Endothelial cell (in vitro differentiated cells): ENCODE data around the gene SLC1A5. TPM values are rescaled to one million over a fixed set of nuclear protein-coding genes. Genes with fewer than 3 reads are reported as not detected.

Experiments used
- DNase-seq: peaks from one replicate; pipeline ENCODE4 v3.0.0; 2021; ENCODE audit warnings: low spot score
- H3K27ac Mint-ChIP-seq: one replicate; pipeline ENCODE4 v1.8.0; 2021; ENCODE audit warnings: mixed read lengths, inconsistent platforms; ENCODE audit not compliant: unreplicated experiment
- H3K27me3 Mint-ChIP-seq: one replicate; pipeline ENCODE4 v1.8.0; 2021; ENCODE audit warnings: mild to moderate bottlenecking, moderate library complexity, mixed read lengths, inconsistent platforms; ENCODE audit not compliant: unreplicated experiment
- H3K36me3 Mint-ChIP-seq: one replicate; pipeline ENCODE4 v1.8.0; 2021; ENCODE audit warnings: mild to moderate bottlenecking, low read depth, mixed read lengths, inconsistent platforms; ENCODE audit not compliant: unreplicated experiment
- H3K4me1 Mint-ChIP-seq: one replicate; pipeline ENCODE4 v1.8.0; 2021; ENCODE audit warnings: mild to moderate bottlenecking, mixed read lengths, inconsistent platforms; ENCODE audit not compliant: unreplicated experiment
- H3K4me3 Mint-ChIP-seq: one replicate; pipeline ENCODE4 v1.8.0; 2021; ENCODE audit warnings: mild to moderate bottlenecking, mixed read lengths, inconsistent platforms; ENCODE audit not compliant: unreplicated experiment
- H3K9me3 Mint-ChIP-seq: one replicate; pipeline ENCODE4 v1.8.0; 2021; ENCODE audit warnings: mixed read lengths, inconsistent platforms; ENCODE audit not compliant: unreplicated experiment
- long read RNA-seq: library from polyadenylated mRNA; unstranded; transcript quantifications from one replicate; pipeline ENCODE4 v2.0.0, GENCODE V29; 2020; ENCODE audit not compliant: unreplicated experiment
- total RNA-seq: library from RNA; stranded (reverse); fragmentation: NEBNext Ultra II Directional; extraction: Animal tissue kit (Norgen Biotek cat#: 25700); gene quantifications from one replicate; pipeline ENCODE4 v1.2.1, GENCODE V29; 2021; ENCODE audit not compliant: unreplicated experiment
- TF ChIP-seq, protein P1 (sequence below): fragments of 200-600 bp; sonication (generic); IDR thresholded peaks from one replicate; pipeline ENCODE4 v1.5.0; 2021; ENCODE audit warnings: antibody characterized with exemption; ENCODE audit not compliant: unreplicated experiment

SLC1A5 gene
- total RNA-seq = 62.6 TPM
- long read RNA-seq, transcript SLC1A5-203 (8 exons, 2,882 nt) = major isoform, 21 of 33 reads
- long read RNA-seq, transcript SLC1A5-201 (8 exons, 1,750 nt) = minor isoform, 8 of 33 reads
- long read RNA-seq, partial matches to known transcripts = 2 of 33 reads
- long read RNA-seq, other reads (novel, unspliced or antisense) = 2 of 33 reads

- Mint-ChIP-seq H3K27ac (no peak within 1 kb of the TSS), H3K27me3 (peaks cover 13% of the 10 kb centered on the region), H3K4me3 (peak within 1 kb of the TSS; percentile 94), H3K9me3 (no peaks in the 10 kb centered on the region), H3K4me1 (peaks cover 25% of the 10 kb centered on the region), H3K36me3 (peaks cover 4% of the 10 kb centered on the region)
- peak; percentile 92 for DNase-seq
- TF ChIP-seq, protein P1, sequence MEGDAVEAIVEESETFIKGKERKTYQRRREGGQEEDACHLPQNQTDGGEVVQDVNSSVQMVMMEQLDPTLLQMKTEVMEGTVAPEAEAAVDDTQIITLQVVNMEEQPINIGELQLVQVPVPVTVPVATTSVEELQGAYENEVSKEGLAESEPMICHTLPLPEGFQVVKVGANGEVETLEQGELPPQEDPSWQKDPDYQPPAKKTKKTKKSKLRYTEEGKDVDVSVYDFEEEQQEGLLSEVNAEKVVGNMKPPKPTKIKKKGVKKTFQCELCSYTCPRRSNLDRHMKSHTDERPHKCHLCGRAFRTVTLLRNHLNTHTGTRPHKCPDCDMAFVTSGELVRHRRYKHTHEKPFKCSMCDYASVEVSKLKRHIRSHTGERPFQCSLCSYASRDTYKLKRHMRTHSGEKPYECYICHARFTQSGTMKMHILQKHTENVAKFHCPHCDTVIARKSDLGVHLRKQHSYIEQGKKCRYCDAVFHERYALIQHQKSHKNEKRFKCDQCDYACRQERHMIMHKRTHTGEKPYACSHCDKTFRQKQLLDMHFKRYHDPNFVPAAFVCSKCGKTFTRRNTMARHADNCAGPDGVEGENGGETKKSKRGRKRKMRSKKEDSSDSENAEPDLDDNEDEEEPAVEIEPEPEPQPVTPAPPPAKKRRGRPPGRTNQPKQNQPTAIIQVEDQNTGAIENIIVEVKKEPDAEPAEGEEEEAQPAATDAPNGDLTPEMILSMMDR = no peak
These were observed at the start of gene SLC1A5 for GRCh38 chr19:46788262-46788967. Gene SLC1A5, minus strand, starts transcription at chr19:46788594. Its CDS starts 629 bp downstream, at chr19:46787965.

GRCh38 chr19:46838160-46838559 lies 49.8 kb upstream of the SLC1A5 start:
- Mint-ChIP-seq H3K4me3 (peak overlapping the region; percentile 51), H3K9me3 (no peaks in the 10 kb centered on the region), H3K4me1 (peaks cover 9% of the 10 kb centered on the region), H3K27ac (no peak overlapping the region), H3K36me3 (peaks cover 25% of the 10 kb centered on the region), H3K27me3 (peaks cover 6% of the 10 kb centered on the region)
- TF ChIP-seq, protein P1 = no peak
- DNase-seq = no peak

DNA sequence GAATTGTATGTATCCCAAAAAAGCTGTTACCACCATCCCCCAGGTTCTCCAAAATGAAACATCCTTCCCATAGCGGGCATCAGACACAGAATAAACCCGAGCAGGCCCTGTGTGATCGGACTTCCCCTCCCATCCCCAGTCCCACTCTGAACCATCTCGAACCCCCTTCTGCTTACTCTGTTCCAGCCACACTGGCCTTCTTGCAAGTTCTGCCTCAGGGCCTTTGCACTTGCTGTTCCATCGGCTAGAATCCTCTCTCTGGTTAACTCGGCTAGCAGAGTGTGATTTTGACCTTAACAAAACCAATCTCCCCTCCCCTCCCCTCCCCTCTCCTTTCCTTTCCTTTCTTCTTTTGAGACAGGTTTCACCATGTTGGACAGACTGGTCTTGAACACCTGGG lies 46.6 kb upstream of the SLC1A5 start:
- DNase-seq = no peak
- TF ChIP-seq, protein P1 = no peak
- no peaks in the 10 kb centered on the region for H3K4me1 Mint-ChIP-seq

DNA sequence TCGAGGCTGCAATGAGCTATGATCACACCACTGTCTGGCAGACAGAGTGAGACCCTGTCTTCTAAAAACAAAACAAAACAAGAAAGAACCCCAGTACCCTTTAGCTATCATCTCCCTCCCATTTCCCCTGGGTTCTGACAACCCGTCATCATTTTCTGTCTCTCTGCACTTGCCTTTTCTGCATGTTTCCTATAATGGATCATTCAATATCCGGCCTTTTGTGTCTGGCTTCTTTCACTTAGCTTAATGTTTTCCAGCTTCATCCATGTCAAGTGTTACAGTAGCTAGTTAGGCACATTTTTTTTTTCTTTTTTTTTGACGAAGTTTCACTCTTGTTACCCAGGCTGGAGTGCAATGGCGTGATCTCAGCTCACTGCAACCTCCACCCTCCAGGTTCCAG lies 45.7 kb upstream of the SLC1A5 start:
- Mint-ChIP-seq H3K27me3 (peaks cover 7% of the 10 kb centered on the region), H3K4me1 (no peaks in the 10 kb centered on the region), H3K9me3 (no peaks in the 10 kb centered on the region), H3K4me3 (no peak overlapping the region), H3K27ac (no peak overlapping the region), H3K36me3 (peaks cover 8% of the 10 kb centered on the region)
- TF ChIP-seq, protein P1 = no peak
- DNase-seq = no peak

More for the DNA sequence above, 46.6 kb upstream of the SLC1A5 start:
- Mint-ChIP-seq H3K27me3 (peaks cover 6% of the 10 kb centered on the region), H3K27ac (no peak overlapping the region), H3K4me3 (no peak overlapping the region), H3K36me3 (peaks cover 8% of the 10 kb centered on the region), H3K9me3 (no peaks in the 10 kb centered on the region)

GRCh38 chr19:46830864-46831263 lies 42.5 kb upstream of the SLC1A5 start:
- no peaks in the 10 kb centered on the region for H3K4me1 Mint-ChIP-seq
- peaks cover 3% of the 10 kb centered on the region for H3K36me3 Mint-ChIP-seq
- TF ChIP-seq, protein P1 = no peak
- peaks cover 8% of the 10 kb centered on the region for H3K27me3 Mint-ChIP-seq
- DNase-seq = no peak
- no peaks in the 10 kb centered on the region for H3K9me3 Mint-ChIP-seq
- no peak overlapping the region for H3K27ac Mint-ChIP-seq
- no peak overlapping the region for H3K4me3 Mint-ChIP-seq
